ENCODE results near the gene CACNB4.

GRCh38 chr2:151979694-151980093, 119.2 kb downstream of the CACNB4 start:
- no peak for TF ChIP-seq CTCF (conservative IDR thresholded peaks at IDR 0.05; ENCODE audit: low read depth, low read length)
- TF ChIP-seq, protein P1, sequence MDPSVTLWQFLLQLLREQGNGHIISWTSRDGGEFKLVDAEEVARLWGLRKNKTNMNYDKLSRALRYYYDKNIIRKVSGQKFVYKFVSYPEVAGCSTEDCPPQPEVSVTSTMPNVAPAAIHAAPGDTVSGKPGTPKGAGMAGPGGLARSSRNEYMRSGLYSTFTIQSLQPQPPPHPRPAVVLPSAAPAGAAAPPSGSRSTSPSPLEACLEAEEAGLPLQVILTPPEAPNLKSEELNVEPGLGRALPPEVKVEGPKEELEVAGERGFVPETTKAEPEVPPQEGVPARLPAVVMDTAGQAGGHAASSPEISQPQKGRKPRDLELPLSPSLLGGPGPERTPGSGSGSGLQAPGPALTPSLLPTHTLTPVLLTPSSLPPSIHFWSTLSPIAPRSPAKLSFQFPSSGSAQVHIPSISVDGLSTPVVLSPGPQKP (IDR thresholded peaks at IDR 0.05; ENCODE audit: borderline replicate concordance, low read depth, low read length): no peak
- TF ChIP-seq CEBPB (IDR thresholded peaks at IDR 0.05; ENCODE audit: low read depth, low read length): no peak
- TF ChIP-seq, protein P2, sequence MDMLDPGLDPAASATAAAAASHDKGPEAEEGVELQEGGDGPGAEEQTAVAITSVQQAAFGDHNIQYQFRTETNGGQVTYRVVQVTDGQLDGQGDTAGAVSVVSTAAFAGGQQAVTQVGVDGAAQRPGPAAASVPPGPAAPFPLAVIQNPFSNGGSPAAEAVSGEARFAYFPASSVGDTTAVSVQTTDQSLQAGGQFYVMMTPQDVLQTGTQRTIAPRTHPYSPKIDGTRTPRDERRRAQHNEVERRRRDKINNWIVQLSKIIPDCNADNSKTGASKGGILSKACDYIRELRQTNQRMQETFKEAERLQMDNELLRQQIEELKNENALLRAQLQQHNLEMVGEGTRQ (IDR thresholded peaks at IDR 0.05; ENCODE audit: low read depth, low read length): no peak
- no peak for TF ChIP-seq BHLHE40 (IDR thresholded peaks at IDR 0.05; ENCODE audit: low read depth, low read length)
- no peak for TF ChIP-seq RAD21 (IDR thresholded peaks at IDR 0.05; ENCODE audit: low read length)
- TF ChIP-seq MAFK (IDR thresholded peaks at IDR 0.05; ENCODE audit: low read depth, low read length): no peak
